Measurements from ENCODE around the gene TMTC1. TPM values are rescaled to one million over a fixed set of nuclear protein-coding genes. Genes with fewer than 3 reads are reported as not detected.

Gene TMTC1
- total RNA-seq, 2 donors from 2014 or later: 0.22 to 0.51 TPM

DNA sequence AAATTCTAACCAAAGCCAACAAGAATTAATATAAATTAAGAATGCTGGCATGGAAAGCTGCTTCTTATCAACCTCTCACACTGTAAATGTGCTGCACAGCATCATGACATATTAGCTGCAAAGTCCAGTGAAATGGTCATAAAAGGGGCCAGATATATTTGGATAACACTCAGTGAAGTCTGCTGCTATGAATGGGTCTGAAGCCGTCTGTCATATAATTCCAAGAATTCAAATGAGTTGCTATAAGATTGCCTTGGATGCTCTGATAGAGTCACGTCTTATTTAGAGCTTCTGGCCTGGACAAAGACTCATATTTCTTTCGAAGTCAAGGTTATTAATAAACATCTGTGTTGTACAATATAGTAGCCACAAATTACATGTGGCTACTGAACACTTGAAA lies 231.9 kb downstream of the TMTC1 start:
- peaks cover 20% of the 10 kb centered on the region for H3K27me3 Mint-ChIP-seq (ENCODE audit: low read depth)
- DNase-seq: no peak
- H3K36me3 Mint-ChIP-seq (ENCODE audit: insufficient read depth in 2 of 2): no peaks in the 10 kb centered on the region
- ATAC-seq (replicated peaks in 1 of 2): no peak
- no peak overlapping the region for H3K27ac Mint-ChIP-seq
- H3K4me1 Mint-ChIP-seq (ENCODE audit: low read depth): no peaks in the 10 kb centered on the region
- H3K4me3 Mint-ChIP-seq: no peak overlapping the region
- H3K9me3 Mint-ChIP-seq: no peaks in the 10 kb centered on the region

DNA sequence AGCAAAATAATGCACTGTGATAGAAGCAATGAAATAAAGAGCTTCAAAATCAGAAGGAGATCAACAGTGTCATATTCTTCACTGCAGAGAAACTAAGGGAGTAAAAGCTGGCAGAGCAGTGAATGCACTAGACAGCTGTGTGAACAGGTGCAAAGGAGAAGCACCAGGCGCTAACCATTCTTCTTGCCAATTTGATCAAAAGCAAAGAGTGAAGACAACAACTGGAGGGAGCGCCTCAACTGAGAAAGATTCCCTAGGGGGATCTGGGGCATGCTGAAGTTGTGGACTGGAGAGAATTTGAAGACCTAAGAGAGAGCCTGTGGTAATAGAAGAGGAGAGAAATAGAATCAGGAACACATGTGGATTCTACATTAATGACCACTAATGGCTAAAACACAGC lies 235.9 kb downstream of the TMTC1 start:
- Mint-ChIP-seq H3K36me3 (ENCODE audit: insufficient read depth in 2 of 2) (no peaks in the 10 kb centered on the region), H3K4me3 (no peak overlapping the region), H3K27ac (no peak overlapping the region), H3K9me3 (no peaks in the 10 kb centered on the region), H3K27me3 (ENCODE audit: low read depth) (peaks cover 19% of the 10 kb centered on the region), H3K4me1 (ENCODE audit: low read depth) (no peaks in the 10 kb centered on the region)
- no peak for ATAC-seq (replicated peaks in 1 of 2)
- DNase-seq: no peak

DNA sequence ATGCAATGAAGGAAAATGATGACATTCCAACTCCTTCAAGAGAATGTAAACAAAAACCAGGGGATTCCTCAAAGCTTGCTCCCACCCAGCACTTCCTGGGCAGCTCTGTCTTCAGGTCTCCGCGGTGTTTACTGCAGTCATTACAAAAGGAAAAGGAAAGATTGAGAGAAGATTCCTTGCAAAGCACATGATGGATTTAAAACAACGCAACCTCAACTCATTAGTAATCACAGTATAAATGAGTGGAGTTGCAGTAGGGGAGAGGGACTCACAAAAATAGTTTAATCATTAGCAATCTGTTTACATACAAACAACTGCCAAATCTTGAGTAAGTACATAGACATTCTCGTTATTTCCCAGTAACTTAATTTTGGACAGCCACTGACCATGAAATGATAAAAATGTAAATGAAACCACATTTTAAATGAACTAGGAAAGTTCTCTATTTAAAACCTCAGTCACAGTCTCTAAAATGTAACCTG lies 236.6 kb downstream of the TMTC1 start:
- Mint-ChIP-seq H3K36me3 (ENCODE audit: insufficient read depth in 2 of 2) (no peaks in the 10 kb centered on the region), H3K4me3 (no peak overlapping the region), H3K27ac (no peak overlapping the region), H3K27me3 (ENCODE audit: low read depth) (peaks cover 19% of the 10 kb centered on the region), H3K4me1 (ENCODE audit: low read depth) (no peaks in the 10 kb centered on the region), H3K9me3 (no peaks in the 10 kb centered on the region)
- ATAC-seq (replicated peaks in 1 of 2) (no peak), DNase-seq (no peak)

DNA sequence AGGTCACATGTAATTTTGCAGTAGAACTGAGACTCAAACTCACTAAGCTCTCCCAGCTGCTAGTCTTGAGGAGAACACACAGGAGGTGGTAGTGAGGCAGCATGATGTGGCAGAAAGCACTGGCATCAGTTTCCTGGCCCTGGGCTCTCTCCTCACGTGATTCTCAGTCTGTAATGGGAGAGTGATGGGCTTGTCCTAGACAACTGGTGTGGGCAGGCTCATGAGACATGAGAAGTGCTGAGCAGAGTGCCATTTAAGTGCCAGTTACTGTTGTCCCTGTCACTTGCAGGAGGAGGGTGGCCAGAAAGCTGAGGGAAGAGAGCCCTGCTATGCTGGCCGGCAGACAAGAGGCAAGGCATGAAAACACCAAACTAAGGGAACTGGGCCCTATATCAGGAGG lies 237.7 kb downstream of the TMTC1 start:
- Mint-ChIP-seq H3K4me1 (ENCODE audit: low read depth) (no peaks in the 10 kb centered on the region), H3K27me3 (ENCODE audit: low read depth) (peaks cover 19% of the 10 kb centered on the region), H3K36me3 (ENCODE audit: insufficient read depth in 2 of 2) (no peaks in the 10 kb centered on the region), H3K4me3 (no peak overlapping the region), H3K27ac (no peak overlapping the region), H3K9me3 (no peaks in the 10 kb centered on the region)
- ATAC-seq (replicated peaks in 1 of 2) (no peak), DNase-seq (no peak)

DNA sequence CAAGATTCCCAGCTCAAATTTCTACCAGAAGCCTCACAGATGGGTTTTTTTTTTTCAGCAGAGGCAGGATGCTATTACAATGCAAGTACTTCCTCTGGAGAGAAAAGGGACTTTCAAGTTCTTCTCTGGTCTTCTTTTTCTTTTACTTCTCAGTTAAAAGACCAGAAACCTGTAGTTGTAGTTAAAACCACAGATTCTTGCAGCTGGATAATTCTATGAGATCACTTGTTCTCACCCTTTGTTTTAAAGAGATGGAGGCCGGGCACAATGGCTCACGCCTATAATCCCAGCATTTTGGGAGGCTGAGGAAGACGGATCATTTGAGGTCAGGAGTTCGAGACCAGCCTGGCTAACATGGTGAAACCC lies 238.7 kb downstream of the TMTC1 start:
- H3K4me3 Mint-ChIP-seq: no peak overlapping the region
- no peak overlapping the region for H3K27ac Mint-ChIP-seq
- H3K27me3 Mint-ChIP-seq (ENCODE audit: low read depth): peaks cover 19% of the 10 kb centered on the region
- no peaks in the 10 kb centered on the region for H3K9me3 Mint-ChIP-seq
- H3K4me1 Mint-ChIP-seq (ENCODE audit: low read depth): no peaks in the 10 kb centered on the region
- DNase-seq: no peak
- no peak for ATAC-seq (replicated peaks in 1 of 2)
- no peaks in the 10 kb centered on the region for H3K36me3 Mint-ChIP-seq (ENCODE audit: insufficient read depth in 2 of 2)

DNA sequence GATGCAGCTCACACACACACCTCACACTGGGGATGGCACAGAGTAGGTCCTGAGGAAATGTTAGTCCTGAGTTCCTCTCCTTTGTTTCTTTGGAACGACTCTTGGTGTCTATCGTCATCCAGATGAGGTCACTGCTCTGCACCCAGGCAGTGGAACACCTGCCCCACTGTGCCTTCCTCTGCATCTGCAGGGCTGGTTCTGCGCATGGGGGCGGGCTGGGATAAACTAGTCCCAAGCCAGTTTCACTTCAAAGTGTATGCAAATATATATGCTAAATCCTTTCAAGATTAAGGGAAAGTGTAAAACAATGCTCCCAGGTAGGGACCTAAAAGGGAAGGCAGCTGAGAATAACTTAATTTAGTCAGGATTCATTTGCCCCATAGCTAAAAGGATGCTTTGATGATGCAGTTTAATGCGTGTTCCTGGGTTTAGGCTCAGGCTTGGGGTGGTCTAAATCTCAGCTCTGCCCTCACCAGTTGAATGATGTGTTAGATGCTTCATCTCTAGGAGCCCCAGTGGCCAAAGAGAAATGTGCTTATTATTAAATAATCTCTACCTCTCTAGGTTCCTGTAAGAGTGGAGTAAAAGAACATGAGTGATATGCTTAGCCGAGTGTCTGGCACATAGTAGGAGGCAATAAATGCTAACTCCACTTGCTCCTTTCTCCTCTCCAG lies 239.2 kb downstream of the TMTC1 start:
- DNase-seq (no peak), ATAC-seq (replicated peaks in 1 of 2) (no peak)
- Mint-ChIP-seq H3K9me3 (no peaks in the 10 kb centered on the region), H3K4me1 (ENCODE audit: low read depth) (no peaks in the 10 kb centered on the region), H3K27me3 (ENCODE audit: low read depth) (peaks cover 19% of the 10 kb centered on the region), H3K27ac (no peak overlapping the region), H3K4me3 (no peak overlapping the region), H3K36me3 (ENCODE audit: insufficient read depth in 2 of 2) (no peaks in the 10 kb centered on the region)

DNA sequence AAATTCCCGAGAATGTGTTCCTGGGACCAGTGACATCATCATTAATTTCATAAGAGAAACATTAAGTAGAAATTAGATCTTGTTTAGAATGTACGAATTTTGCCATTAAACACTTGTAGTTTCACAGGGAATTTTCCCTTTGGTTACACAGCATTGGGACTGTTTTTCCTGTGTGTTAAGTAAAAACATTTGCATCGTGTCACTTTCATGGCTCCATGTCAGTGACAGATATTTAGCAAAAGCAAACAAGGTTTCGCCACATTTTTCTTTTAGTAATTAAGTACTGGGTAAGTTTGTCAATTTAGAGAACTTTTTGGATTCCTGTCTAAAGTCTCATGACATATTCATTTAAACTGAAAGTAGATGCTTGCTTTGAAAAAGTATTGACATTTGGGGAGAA lies 240.7 kb downstream of the TMTC1 start:
- Mint-ChIP-seq H3K27ac (no peak overlapping the region), H3K36me3 (ENCODE audit: insufficient read depth in 2 of 2) (no peaks in the 10 kb centered on the region), H3K27me3 (ENCODE audit: low read depth) (peaks cover 16% of the 10 kb centered on the region), H3K4me3 (no peak overlapping the region), H3K9me3 (no peaks in the 10 kb centered on the region), H3K4me1 (ENCODE audit: low read depth) (no peaks in the 10 kb centered on the region)
- no peak for ATAC-seq (replicated peaks in 1 of 2)
- DNase-seq: no peak

DNA sequence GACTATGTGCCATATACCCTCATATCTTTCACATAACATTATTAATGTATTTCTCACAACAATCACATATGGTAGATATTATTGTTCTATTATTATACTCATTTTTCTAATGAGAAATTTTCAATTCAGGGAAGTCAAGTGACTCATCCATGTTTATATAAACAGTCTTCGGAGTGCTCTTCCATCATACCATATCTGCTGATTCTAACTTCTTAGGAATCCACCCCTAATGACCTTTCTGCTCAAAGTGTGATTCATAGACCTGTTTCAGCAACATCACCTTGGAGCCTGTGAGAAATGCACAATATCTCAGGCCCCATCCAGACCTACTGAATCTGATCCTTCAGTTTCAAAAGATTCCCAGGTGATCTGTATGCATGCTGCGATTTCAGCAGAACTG lies 246.4 kb downstream of the TMTC1 start:
- Mint-ChIP-seq H3K9me3 (no peaks in the 10 kb centered on the region), H3K4me3 (no peak overlapping the region), H3K4me1 (ENCODE audit: low read depth) (no peaks in the 10 kb centered on the region), H3K27me3 (ENCODE audit: low read depth) (peaks cover 17% of the 10 kb centered on the region), H3K27ac (no peak overlapping the region), H3K36me3 (ENCODE audit: insufficient read depth in 2 of 2) (no peaks in the 10 kb centered on the region)
- no peak for DNase-seq
- no peak for ATAC-seq (replicated peaks in 1 of 2)

DNA sequence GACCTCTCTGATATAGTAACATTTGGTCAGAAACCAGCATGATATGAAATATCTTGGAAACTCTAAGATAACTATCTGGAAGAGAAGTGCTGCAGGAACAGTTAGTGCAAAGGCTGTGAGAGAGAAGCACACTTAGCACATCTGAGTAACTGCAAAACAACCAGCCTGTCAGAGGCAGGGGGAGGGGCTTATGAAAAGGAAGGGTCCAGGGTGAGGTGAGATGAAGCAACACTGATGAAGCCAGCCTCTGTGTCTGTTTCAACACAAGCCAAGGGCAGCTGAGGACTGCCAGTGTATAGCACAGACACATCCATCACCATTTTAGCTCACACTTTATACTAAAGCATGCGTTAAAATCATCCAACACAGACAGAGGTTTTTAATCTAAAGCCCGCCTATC lies 248.8 kb downstream of the TMTC1 start:
- DNase-seq: no peak
- H3K27ac Mint-ChIP-seq: no peak overlapping the region
- no peak overlapping the region for H3K4me3 Mint-ChIP-seq
- ATAC-seq (replicated peaks in 1 of 2): no peak
- H3K27me3 Mint-ChIP-seq (ENCODE audit: low read depth): peaks cover 26% of the 10 kb centered on the region
- H3K36me3 Mint-ChIP-seq (ENCODE audit: insufficient read depth in 2 of 2): no peaks in the 10 kb centered on the region
- no peaks in the 10 kb centered on the region for H3K9me3 Mint-ChIP-seq
- no peaks in the 10 kb centered on the region for H3K4me1 Mint-ChIP-seq (ENCODE audit: low read depth)

DNA sequence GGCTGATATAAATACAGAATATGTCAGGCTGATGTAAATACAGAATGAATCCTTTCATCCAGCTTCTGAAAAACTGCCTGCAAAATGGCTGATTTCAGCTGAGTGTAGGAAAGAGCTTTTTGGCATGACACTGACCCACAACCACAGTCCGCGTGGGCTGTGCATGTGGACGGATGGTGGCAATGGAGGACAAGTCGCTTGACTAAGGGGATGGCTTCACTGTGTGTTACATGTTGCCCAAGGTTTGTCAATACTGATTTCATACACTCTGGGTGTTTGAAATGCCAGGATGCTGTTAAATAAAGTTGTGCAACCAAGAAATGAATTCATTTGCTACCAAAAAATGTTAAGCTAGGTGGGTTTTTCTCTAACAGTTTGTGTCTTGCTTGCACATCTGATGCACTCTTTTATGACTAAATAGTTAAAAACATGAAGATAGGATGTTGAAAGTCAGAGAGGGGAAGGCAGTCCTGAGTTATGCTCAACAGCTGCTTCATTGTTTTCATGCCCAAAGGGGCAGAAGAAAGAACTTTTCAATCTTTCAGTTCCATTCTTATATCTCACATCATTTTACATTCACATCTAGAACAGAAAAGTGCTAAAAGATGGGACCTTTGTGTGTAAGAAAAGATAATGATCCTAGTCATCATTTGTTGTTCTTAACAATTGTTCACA lies 249.8 kb downstream of the TMTC1 start:
- no peak overlapping the region for H3K4me3 Mint-ChIP-seq
- H3K36me3 Mint-ChIP-seq (ENCODE audit: insufficient read depth in 2 of 2): no peaks in the 10 kb centered on the region
- no peak for ATAC-seq (replicated peaks in 1 of 2)
- H3K27me3 Mint-ChIP-seq (ENCODE audit: low read depth): peaks cover 29% of the 10 kb centered on the region
- no peak overlapping the region for H3K27ac Mint-ChIP-seq
- H3K4me1 Mint-ChIP-seq (ENCODE audit: low read depth): no peaks in the 10 kb centered on the region
- DNase-seq: no peak
- H3K9me3 Mint-ChIP-seq: no peaks in the 10 kb centered on the region

DNA sequence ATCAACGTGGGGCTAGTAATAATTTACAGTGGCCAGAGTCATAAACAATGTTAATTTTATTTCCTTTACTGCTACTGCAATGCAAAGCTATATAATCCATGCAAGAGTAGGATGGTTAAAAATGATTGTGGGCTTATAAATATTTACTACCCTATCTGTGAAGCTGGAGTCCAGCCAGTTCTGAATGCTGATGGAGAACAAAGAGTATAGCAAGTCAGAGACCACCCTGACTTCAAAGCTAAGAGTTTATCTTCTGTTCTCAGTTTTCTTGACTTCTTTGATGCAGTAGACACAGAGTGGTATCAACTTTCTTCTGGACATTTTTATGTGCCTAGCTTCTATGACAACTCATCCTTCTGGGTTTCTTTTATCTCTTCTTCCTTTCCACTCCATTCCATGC lies 252.3 kb downstream of the TMTC1 start:
- no peaks in the 10 kb centered on the region for H3K36me3 Mint-ChIP-seq (ENCODE audit: insufficient read depth in 2 of 2)
- H3K4me3 Mint-ChIP-seq: no peak overlapping the region
- peaks cover 29% of the 10 kb centered on the region for H3K27me3 Mint-ChIP-seq (ENCODE audit: low read depth)
- no peaks in the 10 kb centered on the region for H3K9me3 Mint-ChIP-seq
- no peak for DNase-seq
- no peak for ATAC-seq (replicated peaks in 1 of 2)
- no peak overlapping the region for H3K27ac Mint-ChIP-seq
- no peaks in the 10 kb centered on the region for H3K4me1 Mint-ChIP-seq (ENCODE audit: low read depth)

DNA sequence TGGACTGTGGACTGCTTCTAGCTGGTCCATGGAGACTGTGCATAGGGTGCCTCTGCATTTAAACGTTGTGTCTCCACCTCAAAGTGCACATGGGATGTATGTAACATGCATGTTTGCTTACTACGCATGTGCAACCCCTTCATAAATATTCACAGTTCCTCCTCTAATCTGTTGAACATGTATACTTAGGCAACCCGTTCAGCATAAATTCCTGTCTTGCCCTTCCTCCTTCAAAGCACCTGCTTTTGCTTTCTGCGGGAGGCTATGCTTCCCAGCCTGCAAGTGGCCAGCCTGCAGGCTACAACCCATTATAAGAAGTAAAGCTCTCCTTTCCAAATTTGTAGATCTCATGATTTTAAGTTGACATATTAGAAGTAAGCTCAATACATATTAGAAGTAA lies 253.3 kb downstream of the TMTC1 start:
- DNase-seq (no peak), ATAC-seq (replicated peaks in 1 of 2) (no peak)
- Mint-ChIP-seq H3K36me3 (ENCODE audit: insufficient read depth in 2 of 2) (no peaks in the 10 kb centered on the region), H3K4me1 (ENCODE audit: low read depth) (no peaks in the 10 kb centered on the region), H3K27ac (no peak overlapping the region), H3K4me3 (no peak overlapping the region), H3K27me3 (ENCODE audit: low read depth) (peaks cover 29% of the 10 kb centered on the region), H3K9me3 (no peaks in the 10 kb centered on the region)

DNA sequence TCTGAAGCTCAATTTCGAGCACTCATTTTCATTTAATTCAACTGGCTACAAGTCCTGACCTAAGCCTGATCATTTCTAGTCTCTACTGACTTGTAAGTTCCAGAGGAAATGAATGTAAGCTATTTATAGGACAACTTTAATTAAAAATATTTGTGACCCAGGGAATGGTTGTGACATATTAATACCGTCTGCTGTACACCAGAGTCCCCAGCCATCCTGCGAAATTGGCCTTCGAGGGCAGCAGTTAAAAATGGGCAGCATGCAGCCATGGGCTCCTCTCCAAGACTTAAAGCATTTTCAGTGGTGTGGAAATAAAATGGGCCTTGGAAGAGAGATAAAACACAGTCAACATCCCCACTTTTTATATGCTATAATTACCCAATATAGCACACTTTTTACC lies 255.6 kb downstream of the TMTC1 start:
- Mint-ChIP-seq H3K36me3 (ENCODE audit: insufficient read depth in 2 of 2) (peaks cover 0 to 1% of the 10 kb centered on the region in 2 donors), H3K4me3 (no peak overlapping the region), H3K27me3 (ENCODE audit: low read depth) (peaks cover 21% of the 10 kb centered on the region)

DNA sequence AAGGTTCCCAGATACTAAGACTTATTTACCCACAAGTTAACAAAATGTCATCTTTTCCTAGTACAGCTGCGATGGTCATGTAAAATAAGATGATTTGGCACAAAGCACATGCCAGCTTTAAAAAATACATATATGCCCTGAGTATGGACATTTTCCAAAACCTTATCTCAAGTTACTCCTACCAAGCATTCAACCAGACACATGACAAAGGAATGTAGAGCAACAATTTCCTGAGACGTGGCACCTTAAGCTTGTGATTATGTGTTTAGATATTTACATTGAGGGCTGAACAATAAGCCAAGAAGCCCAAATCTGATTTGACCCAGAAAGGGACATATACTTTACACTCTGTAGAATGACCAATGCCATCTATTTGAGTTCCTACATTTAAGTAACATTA lies 261.8 kb downstream of the TMTC1 start:
- no peak overlapping the region for H3K4me3 Mint-ChIP-seq
- peaks cover 7% of the 10 kb centered on the region for H3K27me3 Mint-ChIP-seq (ENCODE audit: low read depth)
- H3K4me1 Mint-ChIP-seq (ENCODE audit: low read depth): no peaks in the 10 kb centered on the region
- H3K9me3 Mint-ChIP-seq: no peaks in the 10 kb centered on the region
- H3K36me3 Mint-ChIP-seq (ENCODE audit: insufficient read depth in 2 of 2): peaks cover 0 to 1% of the 10 kb centered on the region in 2 donors
- no peak overlapping the region for H3K27ac Mint-ChIP-seq
- ATAC-seq (replicated peaks in 1 of 2) (no peak), DNase-seq (no peak)

More for the DNA sequence above, 255.6 kb downstream of the TMTC1 start:
- ATAC-seq (replicated peaks in 1 of 2): no peak
- no peaks in the 10 kb centered on the region for H3K9me3 Mint-ChIP-seq
- no peaks in the 10 kb centered on the region for H3K4me1 Mint-ChIP-seq (ENCODE audit: low read depth)
- DNase-seq: no peak
- no peak overlapping the region for H3K27ac Mint-ChIP-seq

Measured in activated T-cell treated with anti-CD3 and anti-CD28 coated beads, Interleukin-2, amount 50 U/mL, for 72 hours (primary cell).